ENCODE results near the gene KIR2DL3. TPM values are rescaled to one million over a fixed set of nuclear protein-coding genes. Genes with fewer than 3 reads are reported as not detected.
"Not testable (repeated sequence)": the region's sequence is repeated elsewhere in the genome, so short reads cannot be mapped to it uniquely, and the experiment has no call there.

Gene KIR2DL3
- total RNA-seq, 1 donor from 2014 or later: not detected

DNA sequence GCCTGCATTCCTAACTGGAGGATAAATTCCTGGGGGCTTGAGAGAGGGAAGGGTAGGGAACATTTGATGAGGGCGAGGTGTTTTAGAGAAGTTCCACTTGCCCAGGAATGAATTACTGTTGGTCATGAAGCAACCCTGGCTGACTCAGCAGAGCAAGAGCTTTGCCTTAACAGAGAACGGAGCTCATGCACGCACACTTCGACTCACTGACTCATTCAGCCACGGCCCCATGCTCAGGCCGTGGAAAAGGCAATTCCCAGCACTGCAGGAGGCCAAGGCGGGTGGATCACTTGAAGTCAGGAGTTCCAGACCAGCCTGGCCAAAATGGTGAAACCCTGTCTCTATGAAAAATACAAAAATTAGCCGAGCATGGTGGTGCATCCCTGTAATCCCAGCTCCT, 25.9 kb downstream of the KIR2DL3 start:
- H3K27me3 Mint-ChIP-seq (ENCODE audit: low read depth); H3K4me1 Mint-ChIP-seq (ENCODE audit: low read depth); DNase-seq (ENCODE audit: low spot score); H3K27ac Mint-ChIP-seq (ENCODE audit: unreplicated experiment); H3K4me3 Mint-ChIP-seq (ENCODE audit: unreplicated experiment); H3K36me3 Mint-ChIP-seq (ENCODE audit: low read depth): not testable (repeated sequence)
- H3K9me3 Mint-ChIP-seq (ENCODE audit: low read depth): peaks cover 58% of the 10 kb centered on the region

DNA sequence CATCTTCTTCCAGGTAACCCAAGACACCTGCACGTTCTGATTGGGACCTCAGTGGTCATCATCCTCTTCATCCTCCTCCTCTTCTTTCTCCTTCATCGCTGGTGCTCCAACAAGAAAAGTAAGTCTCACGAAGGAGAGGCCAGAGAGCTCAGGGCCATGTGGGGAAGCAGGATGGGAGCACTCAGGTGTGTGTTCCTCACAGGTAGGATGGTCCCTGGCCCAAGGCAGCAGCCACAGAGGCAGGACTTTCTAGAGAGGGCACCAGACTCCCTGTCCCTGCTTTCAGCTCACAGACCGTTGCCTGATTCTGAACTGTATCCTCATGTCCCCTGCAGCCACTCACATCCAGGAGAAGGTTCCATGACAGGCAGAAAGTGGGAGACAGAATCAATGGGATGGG, 28.2 kb downstream of the KIR2DL3 start:
- not testable (repeated sequence) for H3K27me3 Mint-ChIP-seq (ENCODE audit: low read depth); H3K4me1 Mint-ChIP-seq (ENCODE audit: low read depth); H3K36me3 Mint-ChIP-seq (ENCODE audit: low read depth); DNase-seq (ENCODE audit: low spot score); H3K4me3 Mint-ChIP-seq (ENCODE audit: unreplicated experiment); H3K27ac Mint-ChIP-seq (ENCODE audit: unreplicated experiment)
- peaks cover 58% of the 10 kb centered on the region for H3K9me3 Mint-ChIP-seq (ENCODE audit: low read depth)

GRCh38 chr19:54769646-54770045, 31.3 kb downstream of the KIR2DL3 start, which contains the start of gene KIR2DL1:
KIR2DL1 (plus strand) TSS chr19:54769793; CDS start chr19:54769851, 58 bp downstream.
- H3K9me3 Mint-ChIP-seq (ENCODE audit: low read depth): peaks cover 67% of the 10 kb centered on the region
- not testable (repeated sequence) for H3K4me1 Mint-ChIP-seq (ENCODE audit: low read depth); DNase-seq (ENCODE audit: low spot score); H3K27me3 Mint-ChIP-seq (ENCODE audit: low read depth); H3K27ac Mint-ChIP-seq (ENCODE audit: unreplicated experiment); H3K36me3 Mint-ChIP-seq (ENCODE audit: low read depth); H3K4me3 Mint-ChIP-seq (ENCODE audit: unreplicated experiment)

DNA sequence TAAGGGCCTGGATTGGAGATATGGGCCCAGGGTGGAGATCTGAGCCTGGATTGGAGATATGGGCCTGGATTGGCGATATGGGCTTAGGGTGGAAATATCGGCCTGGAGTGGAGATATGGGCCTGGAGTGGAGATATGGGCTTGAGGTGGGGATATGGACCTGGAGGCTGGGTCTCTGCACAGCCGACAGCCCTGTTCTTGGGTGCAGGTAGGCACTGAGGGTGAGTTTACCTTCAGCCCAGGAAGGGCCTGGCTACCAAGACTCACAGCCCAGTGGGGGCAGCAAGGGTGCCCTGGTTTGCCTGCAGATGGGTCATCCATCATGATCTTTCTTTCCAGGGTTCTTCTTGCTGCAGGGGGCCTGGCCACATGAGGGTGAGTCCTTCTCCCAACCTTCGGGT, 32.2 kb downstream of the KIR2DL3 start:
- not testable (repeated sequence) for H3K27ac Mint-ChIP-seq (ENCODE audit: unreplicated experiment); H3K36me3 Mint-ChIP-seq (ENCODE audit: low read depth); H3K27me3 Mint-ChIP-seq (ENCODE audit: low read depth); H3K4me1 Mint-ChIP-seq (ENCODE audit: low read depth); DNase-seq (ENCODE audit: low spot score); H3K4me3 Mint-ChIP-seq (ENCODE audit: unreplicated experiment)
- H3K9me3 Mint-ChIP-seq (ENCODE audit: low read depth): peaks cover 66% of the 10 kb centered on the region

DNA sequence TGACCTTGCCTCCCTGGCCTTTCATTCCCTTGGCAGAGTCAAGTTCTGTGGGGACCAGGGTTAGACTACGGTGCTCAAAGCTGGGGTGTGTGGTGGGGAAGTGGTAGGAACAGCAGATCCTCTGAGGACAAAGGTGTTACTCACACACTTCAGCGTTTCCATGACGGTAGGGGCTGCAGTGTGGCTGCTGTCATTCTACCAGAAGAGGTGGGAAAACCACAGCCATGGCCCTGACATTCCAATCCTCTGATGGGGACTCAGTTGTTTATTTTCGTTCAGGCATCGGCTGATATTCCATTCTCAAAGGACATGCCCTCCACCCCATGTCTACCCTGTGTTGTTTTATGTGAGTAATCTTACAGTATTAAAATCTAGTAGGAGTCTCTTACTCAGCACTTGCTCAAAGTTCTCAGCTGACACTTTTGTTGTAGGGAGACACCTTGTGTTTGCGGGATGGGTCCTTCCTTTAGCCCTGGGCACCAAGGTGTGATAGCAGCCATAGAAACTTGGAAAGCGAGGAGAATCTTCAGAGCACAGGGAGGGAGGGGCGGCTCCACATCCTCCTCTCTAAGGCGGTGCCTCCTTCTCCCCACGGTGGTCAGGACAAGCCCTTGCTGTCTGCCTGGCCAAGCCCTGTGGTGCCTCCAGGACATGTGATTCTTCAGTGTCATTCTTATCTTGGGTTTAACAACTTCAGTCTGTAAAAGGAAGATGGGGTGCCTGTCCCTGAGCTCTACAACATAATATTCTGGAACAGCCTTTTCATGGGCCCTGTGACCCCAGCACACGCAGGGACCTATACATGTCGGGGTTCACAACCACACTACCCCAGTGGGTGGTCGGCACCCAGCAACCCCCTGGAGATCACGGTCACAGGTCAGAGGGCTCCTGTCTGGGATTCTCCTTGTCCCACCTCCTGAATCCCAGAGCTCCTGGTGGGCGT, 33.0 kb downstream of the KIR2DL3 start:
- not testable (repeated sequence) for DNase-seq (ENCODE audit: low spot score); H3K27ac Mint-ChIP-seq (ENCODE audit: unreplicated experiment); H3K27me3 Mint-ChIP-seq (ENCODE audit: low read depth); H3K4me1 Mint-ChIP-seq (ENCODE audit: low read depth); H3K4me3 Mint-ChIP-seq (ENCODE audit: unreplicated experiment); H3K36me3 Mint-ChIP-seq (ENCODE audit: low read depth)
- H3K9me3 Mint-ChIP-seq (ENCODE audit: low read depth): peaks cover 66% of the 10 kb centered on the region

- H3K9me3 Mint-ChIP-seq (ENCODE audit: low read depth): peaks cover 61% of the 10 kb centered on the region
- DNase-seq (ENCODE audit: low spot score); H3K4me3 Mint-ChIP-seq (ENCODE audit: unreplicated experiment); H3K27me3 Mint-ChIP-seq (ENCODE audit: low read depth); H3K4me1 Mint-ChIP-seq (ENCODE audit: low read depth); H3K36me3 Mint-ChIP-seq (ENCODE audit: low read depth); H3K27ac Mint-ChIP-seq (ENCODE audit: unreplicated experiment): not testable (repeated sequence)
These were observed 34.4 kb downstream of the KIR2DL3 start for GRCh38 chr19:54772666-54773065.

GRCh38 chr19:54775095-54775815, 36.9 kb downstream of the KIR2DL3 start:
- not testable (repeated sequence) for H3K4me3 Mint-ChIP-seq (ENCODE audit: unreplicated experiment); DNase-seq (ENCODE audit: low spot score); H3K27ac Mint-ChIP-seq (ENCODE audit: unreplicated experiment); H3K27me3 Mint-ChIP-seq (ENCODE audit: low read depth); H3K4me1 Mint-ChIP-seq (ENCODE audit: low read depth); H3K36me3 Mint-ChIP-seq (ENCODE audit: low read depth)
- H3K9me3 Mint-ChIP-seq (ENCODE audit: low read depth): peaks cover 58% of the 10 kb centered on the region

DNA sequence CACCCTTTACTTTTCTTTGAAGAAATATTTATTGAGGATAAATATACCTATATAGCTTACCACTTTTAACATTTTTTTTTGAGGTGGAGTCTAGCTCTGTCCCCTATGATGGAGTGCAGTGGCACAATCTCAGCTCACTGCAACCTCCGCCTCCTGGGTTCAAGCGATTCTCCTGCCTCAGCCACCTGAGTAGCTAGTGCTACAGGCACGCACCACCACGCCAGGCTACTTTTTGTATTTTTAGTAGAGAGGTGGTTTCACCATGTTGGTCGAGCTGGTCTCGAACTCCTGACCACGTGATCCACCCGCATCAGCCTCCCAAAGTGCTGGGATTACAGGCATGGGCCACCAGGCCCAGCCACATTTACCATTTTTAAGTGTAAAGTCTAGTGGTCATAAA, 37.5 kb downstream of the KIR2DL3 start:
- not testable (repeated sequence) for H3K4me1 Mint-ChIP-seq (ENCODE audit: low read depth); DNase-seq (ENCODE audit: low spot score); H3K27ac Mint-ChIP-seq (ENCODE audit: unreplicated experiment); H3K36me3 Mint-ChIP-seq (ENCODE audit: low read depth); H3K4me3 Mint-ChIP-seq (ENCODE audit: unreplicated experiment); H3K27me3 Mint-ChIP-seq (ENCODE audit: low read depth)
- H3K9me3 Mint-ChIP-seq (ENCODE audit: low read depth): peaks cover 57% of the 10 kb centered on the region

DNA sequence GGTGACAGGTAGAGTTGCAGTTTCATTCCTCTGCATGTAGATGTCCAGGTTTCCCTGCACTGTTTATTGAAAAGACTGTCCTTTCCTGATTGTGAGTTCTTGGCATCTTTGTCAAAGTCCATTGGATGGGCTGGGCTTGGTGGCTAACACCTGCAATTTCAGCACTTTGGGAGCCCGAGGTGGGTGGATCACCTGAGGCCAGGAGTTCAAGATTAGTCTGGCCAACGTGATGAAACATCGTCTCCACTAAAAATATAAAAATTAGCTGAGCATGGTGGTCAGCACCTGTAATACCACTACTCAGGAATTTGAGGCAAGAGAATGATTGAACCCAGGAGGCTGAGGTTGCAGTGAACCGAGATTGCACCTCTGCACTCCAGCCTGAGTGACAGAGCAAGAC, 39.5 kb downstream of the KIR2DL3 start:
- peaks cover 65% of the 10 kb centered on the region for H3K9me3 Mint-ChIP-seq (ENCODE audit: low read depth)
- DNase-seq (ENCODE audit: low spot score); H3K27ac Mint-ChIP-seq (ENCODE audit: unreplicated experiment); H3K4me3 Mint-ChIP-seq (ENCODE audit: unreplicated experiment); H3K36me3 Mint-ChIP-seq (ENCODE audit: low read depth); H3K4me1 Mint-ChIP-seq (ENCODE audit: low read depth); H3K27me3 Mint-ChIP-seq (ENCODE audit: low read depth): not testable (repeated sequence)

- peaks cover 65% of the 10 kb centered on the region for H3K9me3 Mint-ChIP-seq (ENCODE audit: low read depth)
These were observed 40.6 kb downstream of the KIR2DL3 start for GRCh38 chr19:54778896-54779295.

GRCh38 chr19:54782916-54783315, 44.6 kb downstream of the KIR2DL3 start:
- H3K4me3 Mint-ChIP-seq (ENCODE audit: unreplicated experiment); DNase-seq (ENCODE audit: low spot score): not testable (repeated sequence)

More at GRCh38 chr19:54778896-54779295, 40.6 kb downstream of the KIR2DL3 start:
- DNase-seq (ENCODE audit: low spot score); H3K36me3 Mint-ChIP-seq (ENCODE audit: low read depth); H3K27me3 Mint-ChIP-seq (ENCODE audit: low read depth); H3K27ac Mint-ChIP-seq (ENCODE audit: unreplicated experiment); H3K4me3 Mint-ChIP-seq (ENCODE audit: unreplicated experiment); H3K4me1 Mint-ChIP-seq (ENCODE audit: low read depth): not testable (repeated sequence)

GRCh38 chr19:54786091-54786723, 47.9 kb downstream of the KIR2DL3 start:
- peaks cover 67% of the 10 kb centered on the region for H3K9me3 Mint-ChIP-seq (ENCODE audit: low read depth)
- not testable (repeated sequence) for H3K4me3 Mint-ChIP-seq (ENCODE audit: unreplicated experiment); H3K4me1 Mint-ChIP-seq (ENCODE audit: low read depth); DNase-seq (ENCODE audit: low spot score); H3K36me3 Mint-ChIP-seq (ENCODE audit: low read depth); H3K27me3 Mint-ChIP-seq (ENCODE audit: low read depth); H3K27ac Mint-ChIP-seq (ENCODE audit: unreplicated experiment)

More at GRCh38 chr19:54782916-54783315, 44.6 kb downstream of the KIR2DL3 start:
- H3K27me3 Mint-ChIP-seq (ENCODE audit: low read depth); H3K27ac Mint-ChIP-seq (ENCODE audit: unreplicated experiment); H3K4me1 Mint-ChIP-seq (ENCODE audit: low read depth); H3K36me3 Mint-ChIP-seq (ENCODE audit: low read depth): not testable (repeated sequence)
- peaks cover 65% of the 10 kb centered on the region for H3K9me3 Mint-ChIP-seq (ENCODE audit: low read depth)
